LNCaP clone FGC (cell line): ENCODE measurements around the gene GPR21.

ENCODE experiments used
- DNase-seq: peaks from one replicate; pipeline ENCODE4 v3.0.0-alpha.2; 2011; ENCODE audit warnings: low read depth
- H3K4me3 ChIP-seq: 2 replicates; pipeline ENCODE4 v1.5.1; 2011; ENCODE audit warnings: mild to moderate bottlenecking, low read depth, low read length, control low read depth
- TF ChIP-seq, protein P1 (sequence below): IDR thresholded peaks from 2 replicates; pipeline ENCODE4 v1.5.1; 2012; ENCODE audit warnings: mild to moderate bottlenecking; ENCODE audit not compliant: control insufficient read depth, insufficient read depth; ENCODE audit errors: extremely low read depth

The GPR21 gene

DNA sequence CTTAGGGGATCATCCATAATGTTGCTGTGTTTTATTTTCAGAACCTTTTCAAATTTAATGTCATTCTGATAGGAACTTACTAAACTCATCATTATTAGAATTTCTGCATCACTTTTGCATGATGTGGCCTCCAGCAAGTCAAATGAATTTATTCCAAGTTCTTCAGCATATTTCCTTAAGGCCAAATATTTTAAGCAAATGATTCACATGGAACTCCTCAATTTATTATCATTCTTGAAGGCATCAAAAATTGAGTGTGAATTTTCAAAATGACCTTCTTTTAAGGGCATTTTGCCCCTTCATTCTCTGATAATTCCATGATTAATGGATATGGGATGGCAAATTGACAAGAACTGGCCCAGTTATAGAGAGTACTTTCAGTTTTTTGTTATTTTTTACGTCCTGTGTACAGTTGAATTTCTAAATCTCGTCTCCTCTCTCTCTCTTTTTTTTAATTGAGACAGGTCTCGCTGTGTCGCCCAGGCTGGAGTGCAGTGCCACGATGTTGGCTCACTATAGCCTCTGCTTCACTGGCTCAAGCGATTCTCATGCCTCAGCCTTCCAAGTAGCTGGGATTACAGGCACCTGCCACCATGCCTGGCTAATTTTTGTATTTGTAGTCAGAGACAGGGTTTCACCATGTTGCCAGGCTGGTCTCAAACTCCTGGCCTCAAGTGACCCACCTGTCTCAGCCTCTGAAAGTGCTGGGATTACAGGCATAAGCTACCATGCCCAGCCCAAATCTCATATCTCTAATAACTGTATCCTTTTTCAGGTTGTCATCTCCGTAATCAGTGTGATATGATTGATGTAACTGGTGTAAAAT, 29.1 kb downstream of the GPR21 start:
- TF ChIP-seq, protein P1, sequence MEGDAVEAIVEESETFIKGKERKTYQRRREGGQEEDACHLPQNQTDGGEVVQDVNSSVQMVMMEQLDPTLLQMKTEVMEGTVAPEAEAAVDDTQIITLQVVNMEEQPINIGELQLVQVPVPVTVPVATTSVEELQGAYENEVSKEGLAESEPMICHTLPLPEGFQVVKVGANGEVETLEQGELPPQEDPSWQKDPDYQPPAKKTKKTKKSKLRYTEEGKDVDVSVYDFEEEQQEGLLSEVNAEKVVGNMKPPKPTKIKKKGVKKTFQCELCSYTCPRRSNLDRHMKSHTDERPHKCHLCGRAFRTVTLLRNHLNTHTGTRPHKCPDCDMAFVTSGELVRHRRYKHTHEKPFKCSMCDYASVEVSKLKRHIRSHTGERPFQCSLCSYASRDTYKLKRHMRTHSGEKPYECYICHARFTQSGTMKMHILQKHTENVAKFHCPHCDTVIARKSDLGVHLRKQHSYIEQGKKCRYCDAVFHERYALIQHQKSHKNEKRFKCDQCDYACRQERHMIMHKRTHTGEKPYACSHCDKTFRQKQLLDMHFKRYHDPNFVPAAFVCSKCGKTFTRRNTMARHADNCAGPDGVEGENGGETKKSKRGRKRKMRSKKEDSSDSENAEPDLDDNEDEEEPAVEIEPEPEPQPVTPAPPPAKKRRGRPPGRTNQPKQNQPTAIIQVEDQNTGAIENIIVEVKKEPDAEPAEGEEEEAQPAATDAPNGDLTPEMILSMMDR, result no peak
- H3K4me3 ChIP-seq, result no peak overlapping the region
- DNase-seq, result no peak

DNA sequence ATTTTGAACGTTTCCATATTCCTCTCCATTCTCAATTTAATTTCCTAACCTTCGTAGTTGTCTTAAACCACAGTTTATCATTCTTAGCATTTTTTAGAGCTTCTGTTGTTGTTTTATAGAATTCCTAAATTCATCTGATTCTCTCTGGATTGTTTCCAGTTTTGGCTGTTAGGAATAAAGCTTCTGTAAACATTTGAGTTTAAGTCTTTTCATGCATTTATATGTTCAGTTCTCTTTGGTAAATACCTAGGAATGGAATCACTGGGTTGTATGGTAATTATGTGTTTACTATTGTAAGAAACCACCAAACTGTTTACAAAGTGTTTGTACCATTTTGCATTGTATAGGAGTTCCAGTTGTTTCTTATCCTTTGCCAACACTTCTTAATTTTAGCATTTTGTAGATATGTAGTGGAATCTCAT, 29.7 kb downstream of the GPR21 start:
- no peak for DNase-seq
- H3K4me3 ChIP-seq, result no peak overlapping the region
- TF ChIP-seq, protein P1, result no peak

DNA sequence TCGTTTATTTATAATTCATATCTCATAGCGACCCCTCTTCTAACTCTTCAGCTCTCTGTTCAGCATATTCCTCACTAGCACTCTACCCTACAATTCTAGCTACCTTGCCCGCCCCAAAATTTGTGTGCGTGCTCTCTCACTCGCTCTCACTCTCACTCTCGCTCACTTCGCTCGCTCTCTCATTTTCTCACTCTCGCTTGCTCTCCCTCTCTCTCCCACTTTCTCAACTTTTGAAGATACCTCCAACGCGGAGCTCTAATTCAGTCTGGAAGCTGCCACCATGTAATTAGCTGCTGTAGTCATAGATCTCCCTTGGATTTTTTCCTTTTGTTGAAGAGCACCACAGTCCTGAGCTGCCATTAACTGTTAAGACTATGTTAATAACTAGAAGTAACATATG, 30.4 kb downstream of the GPR21 start:
- no peak overlapping the region for H3K4me3 ChIP-seq
- DNase-seq, result no peak
- TF ChIP-seq, protein P1, result no peak

DNA sequence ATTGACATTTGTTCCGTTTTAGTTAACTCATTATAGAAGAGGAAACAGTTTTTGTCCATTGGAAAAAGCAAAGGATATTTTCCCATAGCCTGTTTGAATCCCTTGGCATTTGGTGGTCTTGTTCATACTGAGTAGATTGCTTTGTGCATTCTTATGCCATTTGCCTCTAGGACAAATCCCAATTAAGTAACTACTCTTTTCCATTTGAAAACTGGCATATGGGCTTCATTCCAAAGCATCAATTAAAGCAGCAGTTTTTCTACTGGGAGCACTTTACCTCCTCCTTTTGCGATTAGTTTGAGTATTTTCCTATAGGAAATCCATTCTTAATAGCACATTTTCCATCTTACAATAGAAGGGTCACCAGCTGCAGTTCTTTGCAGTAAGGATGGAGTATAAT, 31.2 kb downstream of the GPR21 start:
- no peak for DNase-seq
- TF ChIP-seq, protein P1, result no peak

DNA sequence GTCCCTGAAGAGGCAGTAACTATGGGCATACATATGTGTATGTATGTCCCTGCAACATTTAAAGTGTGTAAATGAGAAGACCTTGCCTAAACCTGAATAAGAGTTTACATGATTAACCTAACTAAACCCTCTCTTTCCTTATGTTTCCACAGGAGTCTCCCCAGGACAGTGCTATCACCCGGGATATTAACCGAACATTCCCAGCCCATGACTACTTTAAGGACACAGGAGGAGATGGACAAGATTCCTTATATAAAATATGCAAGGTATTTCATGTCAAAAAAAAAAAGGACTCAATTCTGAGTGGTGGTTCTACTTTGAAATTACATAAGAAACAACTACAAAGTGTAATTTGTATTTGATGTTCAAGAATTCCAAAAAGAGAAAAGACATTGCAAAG, 31.7 kb downstream of the GPR21 start:
- DNase-seq, result no peak
- TF ChIP-seq, protein P1, result no peak
- H3K4me3 ChIP-seq, result no peak overlapping the region

More for the DNA sequence above, 31.2 kb downstream of the GPR21 start:
- H3K4me3 ChIP-seq, result no peak overlapping the region

DNA sequence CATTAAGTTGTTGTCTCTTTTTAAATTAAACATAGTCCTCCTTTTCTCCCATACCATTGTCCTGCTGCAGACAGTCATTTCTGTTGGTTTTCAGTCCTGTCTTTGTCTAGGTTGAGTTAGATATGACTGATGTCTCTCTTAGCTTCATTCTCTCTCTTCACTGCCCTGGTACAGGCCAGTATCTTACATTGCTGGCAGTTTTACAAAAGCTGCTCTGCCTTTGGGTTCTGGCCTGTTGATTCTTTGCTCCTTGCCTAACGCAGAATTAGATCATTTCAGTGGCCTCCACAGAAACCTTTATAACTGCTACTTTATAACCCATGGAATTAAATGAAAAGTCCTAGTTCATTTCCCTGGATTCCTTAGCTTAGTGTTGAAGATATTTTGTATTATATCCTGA, 33.7 kb downstream of the GPR21 start:
- TF ChIP-seq, protein P1, result no peak
- H3K4me3 ChIP-seq, result no peak overlapping the region
- no peak for DNase-seq

DNA sequence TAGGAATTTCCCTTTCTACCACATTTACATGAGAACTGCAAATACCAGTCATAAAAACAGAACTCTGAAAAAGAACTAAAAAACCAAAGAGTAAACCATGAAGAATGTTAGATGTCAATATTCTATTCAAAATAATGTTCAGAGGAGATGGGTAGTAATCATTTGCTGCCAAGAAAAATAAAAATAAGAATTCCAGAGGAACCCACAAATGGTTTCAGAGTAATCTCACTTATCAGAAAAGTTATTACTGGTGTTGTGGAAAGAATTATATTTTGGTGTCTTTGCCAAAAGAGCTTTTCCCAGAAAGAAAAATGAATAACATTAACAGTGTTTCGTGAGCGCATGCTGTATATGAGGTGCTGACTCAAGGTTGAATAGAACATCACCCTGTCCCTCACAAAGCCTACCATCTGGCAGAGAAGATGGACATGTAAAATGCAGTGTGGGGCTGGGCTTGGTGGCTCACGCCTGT, 35.6 kb downstream of the GPR21 start:
- no peak for DNase-seq
- TF ChIP-seq, protein P1, result no peak
- no peak overlapping the region for H3K4me3 ChIP-seq
